Stimulated activated CD4-positive, alpha-beta T cell treated with anti-CD3 and anti-CD28 coated beads, TNF-alpha, amount 100 ng/mL, for 48 hours (primary cell): ENCODE measurements around the gene MED12L.
A peak's percentile ranks its signal among the peaks of the same experiment; 100 is the strongest.

ENCODE experiments used
- DNase-seq, 3 donors: peaks; one replicate each; pipeline ENCODE4 v3.0.0-alpha.2; 2020; ENCODE audit warnings: low read depth in 3 of 3

MED12L gene

DNA sequence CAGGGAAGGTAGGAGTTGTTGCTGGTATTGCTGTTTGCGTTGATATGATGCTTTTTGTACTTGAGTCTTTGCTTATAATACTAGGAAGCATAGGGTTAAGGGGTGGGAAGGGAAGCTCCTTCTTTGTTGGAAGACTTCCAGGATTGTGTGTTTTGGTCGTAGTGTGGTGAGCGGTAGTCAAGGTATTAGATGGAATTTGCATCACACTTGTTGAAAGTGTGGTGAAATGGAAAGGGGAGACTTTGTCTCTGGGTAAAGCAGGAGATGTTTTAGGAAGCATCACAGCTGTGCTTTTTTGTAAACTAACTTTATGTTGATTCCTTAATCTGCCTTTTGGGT is 360.5 kb downstream of the MED12L start:
- no peak for DNase-seq

DNA sequence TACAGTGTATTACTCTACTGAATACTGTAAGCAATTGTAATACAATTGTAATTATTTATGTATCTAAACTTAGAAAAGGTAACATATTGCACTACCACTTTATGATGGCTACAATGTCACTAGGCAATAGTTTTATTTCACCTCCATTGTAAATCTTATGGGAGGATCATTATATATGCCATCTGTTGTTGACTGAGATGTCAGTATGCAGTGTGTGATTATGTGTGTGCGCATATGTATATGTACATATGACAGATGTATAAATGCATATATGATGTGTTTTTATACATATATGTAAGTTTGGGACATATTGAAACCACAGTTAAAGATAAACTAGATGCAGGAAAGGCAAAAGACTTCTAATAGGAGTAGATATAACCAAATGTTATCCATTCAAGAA is 366.9 kb downstream of the MED12L start:
- DNase-seq, result no peak

DNA sequence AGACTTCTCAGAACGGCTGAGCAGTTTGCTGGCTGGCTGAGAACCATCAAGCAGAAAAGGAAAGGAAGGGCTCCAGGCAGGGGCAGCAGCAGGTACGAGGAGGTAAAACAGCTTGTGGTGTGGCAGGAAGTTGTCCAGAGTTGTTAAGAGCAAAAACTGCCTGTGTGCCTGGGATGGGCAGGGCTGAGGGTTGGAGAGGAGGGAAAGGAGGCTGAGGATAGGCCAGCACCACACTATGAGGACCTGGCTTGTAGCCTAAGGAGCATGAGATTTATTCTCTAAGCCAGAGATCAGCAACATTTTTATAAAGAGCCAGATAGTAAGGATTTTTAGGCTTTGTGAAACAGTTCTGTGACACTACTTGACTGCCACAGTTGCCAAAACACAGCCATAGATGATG is 367.4 kb downstream of the MED12L start:
- DNase-seq, result no peak

DNA sequence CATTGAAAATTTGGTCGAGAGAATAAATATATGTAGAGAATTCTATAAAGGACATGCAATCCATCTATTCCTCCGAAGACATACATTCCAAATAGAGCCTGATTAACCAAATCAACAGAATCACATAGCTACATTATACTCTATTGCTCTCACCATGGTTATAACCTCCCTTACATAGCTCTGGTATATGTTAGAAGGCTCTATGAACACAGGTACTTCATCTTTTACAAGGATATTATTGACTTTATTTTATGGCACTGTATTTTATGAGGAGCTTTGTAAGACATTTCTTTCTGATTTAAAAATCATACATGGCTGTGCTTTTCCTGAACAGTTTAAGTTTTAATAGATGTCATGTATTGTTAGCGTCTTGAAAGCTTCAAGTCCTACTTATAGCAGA is 370.6 kb downstream of the MED12L start:
- DNase-seq, result no peak

DNA sequence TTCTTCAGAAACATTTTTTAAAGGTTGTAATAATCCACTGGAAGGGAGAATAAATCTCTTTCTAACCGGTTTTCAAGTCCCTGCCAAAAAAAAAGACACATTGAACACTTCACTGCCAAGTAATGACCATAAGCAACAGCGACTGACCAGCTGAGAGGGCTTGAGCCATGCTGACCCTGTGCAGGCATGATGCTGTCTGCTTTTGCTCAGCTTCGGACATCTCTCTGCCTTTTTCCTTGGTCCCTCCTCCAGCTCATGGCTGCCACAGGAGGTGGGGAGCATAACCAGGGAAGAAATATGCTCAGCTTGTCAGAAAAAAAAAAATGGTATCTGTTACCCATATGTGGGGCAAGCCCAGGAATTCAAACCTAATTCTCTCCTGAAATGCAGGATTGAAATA is 373.9 kb downstream of the MED12L start:
- no peak for DNase-seq

DNA sequence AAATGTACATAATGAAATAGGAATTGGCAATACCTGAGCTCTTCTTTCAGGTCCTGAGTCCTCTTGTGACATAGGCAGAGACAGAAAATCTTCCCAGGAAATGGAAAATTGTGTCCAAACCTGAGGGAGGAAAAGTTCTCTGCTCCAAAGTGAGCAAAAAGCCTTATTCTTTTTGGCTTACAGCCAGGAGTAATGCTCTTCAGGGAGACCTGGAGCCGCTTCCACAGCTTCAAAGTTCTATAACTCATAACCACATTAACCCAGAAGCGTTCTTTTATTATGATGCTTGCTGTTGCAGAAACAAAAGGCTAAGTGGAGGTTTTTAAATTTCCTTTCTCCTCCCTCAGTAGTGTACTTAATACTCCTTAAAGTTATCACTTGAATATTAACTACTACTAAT is 374.8 kb downstream of the MED12L start:
- DNase-seq, result no peak

DNA sequence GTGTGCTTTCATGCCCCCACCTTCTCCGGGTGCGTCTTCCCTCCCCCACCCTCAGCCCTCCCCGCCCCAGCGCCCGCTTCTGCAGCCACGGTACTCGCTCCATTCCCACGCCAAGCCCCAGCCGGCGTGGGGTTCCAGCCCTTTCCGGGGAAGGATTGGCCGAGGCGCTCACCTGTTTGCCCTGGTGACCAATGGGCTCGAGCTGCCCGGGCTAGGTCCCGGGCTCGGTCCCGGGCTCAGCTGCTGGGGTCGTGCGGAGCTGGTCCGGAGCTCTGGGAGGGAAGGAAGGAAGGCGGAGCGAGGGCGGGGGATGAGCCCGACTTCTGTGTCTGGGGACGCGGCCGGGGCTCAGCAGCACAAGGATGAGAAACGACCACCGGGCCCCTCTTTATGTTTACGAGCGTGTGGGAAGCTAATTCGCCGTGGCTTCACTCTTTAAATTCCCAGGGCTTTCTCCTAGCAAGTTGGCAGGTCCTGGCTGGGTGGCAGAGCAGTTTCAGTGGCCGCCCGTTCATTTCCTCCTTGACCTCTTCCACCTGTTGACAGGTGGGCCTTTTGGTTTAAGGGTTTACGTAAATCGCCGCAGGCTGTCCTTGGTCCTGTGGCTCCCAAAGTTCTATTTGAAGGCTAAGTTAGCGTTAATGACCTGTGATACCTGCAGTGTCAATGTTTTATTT is 375.4 kb downstream of the MED12L start, which contains the start of gene IGSF10:
TSS of gene IGSF10 (minus strand) at position 288 of the 677 bp plus-strand sequence. CDS start 2,352 bp downstream, outside the sequence.
- no peak for DNase-seq

DNA sequence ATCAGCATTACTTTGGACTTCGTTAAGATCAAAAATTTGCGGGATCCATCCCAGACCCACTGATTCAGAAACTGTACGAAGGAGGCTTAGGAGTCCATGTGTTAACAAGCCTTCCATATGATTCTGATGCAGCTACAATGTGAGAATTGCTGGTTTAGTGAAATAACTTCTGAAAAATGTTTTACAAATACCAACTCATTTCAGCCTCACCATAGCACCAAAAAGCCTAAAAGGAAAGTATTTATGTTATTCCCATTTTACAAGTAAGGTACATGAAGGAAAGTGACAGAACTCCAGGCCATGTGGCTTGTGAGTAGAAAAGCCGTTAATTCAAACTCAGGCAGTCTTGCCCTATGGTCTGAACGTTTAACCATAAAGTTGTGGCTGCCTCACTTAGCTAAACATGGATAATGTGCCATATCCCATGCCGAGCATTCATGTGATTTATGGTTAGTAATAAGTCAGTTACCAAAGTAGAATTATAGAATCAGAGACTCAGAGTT is 376.9 kb downstream of the MED12L start:
- no peak for DNase-seq

DNA sequence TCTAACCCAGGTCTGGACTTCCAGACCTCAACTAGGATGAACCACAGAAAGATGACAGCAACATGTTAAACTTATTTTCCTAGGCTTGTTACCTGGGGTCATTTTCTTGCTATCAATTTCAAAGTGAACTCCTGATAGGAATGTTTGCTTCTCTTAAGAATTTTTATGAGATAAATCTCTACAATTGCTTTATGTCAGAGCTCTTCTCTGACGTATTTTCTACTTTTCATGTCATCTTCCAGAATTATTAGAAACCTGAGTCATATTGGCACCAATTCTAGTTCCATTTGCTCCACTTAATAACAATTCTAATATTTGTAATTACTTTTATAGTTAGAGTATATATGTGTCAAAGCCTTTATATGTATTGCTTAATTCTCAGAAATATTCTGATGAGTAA is 377.5 kb downstream of the MED12L start:
- DNase-seq, result no peak

DNA sequence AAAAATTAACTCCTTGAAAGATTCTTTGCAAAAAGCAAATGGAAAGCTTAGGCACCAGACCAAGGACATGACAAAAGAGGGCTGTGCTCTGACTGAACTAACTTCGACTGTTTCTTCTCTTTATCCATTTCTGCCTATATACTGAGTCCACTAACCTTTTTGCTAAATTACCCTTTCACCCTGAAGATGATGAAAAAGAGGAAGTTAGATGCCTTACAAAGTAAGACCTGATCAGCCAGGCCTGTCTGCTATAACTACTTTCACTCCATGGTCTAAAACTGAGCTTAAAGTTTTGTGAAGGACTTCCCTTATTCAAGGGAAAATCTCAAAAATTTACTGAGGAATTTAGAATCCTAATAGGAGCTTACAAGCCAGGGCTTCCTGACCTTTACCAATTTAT is 381.6 kb downstream of the MED12L start:
- no peak for DNase-seq

DNA sequence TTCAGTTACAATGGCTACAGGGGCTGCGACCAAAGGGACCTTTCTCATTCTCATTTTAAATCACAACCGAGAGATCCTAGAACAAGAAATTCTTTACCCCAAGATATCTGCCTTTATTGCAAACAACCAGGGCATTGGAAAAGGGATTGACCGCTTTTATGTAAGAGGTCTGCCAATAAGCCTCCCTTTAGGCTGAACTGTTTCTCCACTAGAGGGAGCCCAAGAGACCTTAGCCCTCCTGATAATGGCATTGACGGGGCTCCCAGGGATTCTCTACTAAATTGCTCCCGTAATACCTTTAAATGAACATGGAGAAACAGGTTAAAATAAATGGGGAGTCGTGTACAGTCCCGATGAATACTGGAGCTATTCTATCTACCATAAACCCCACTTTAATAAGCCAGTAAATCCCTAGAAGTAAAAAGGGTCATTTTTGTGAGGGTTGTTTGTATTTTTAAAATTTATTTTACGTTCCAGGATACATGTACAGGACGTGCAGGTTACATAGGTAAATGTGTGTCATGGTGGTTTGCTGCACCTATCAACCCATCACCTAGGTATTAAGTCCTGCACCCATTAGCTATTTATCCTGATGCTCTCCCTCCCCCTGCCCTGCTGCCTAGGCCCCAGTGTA is 382.9 kb downstream of the MED12L start:
- DNase-seq, result peak in 2 of 3 donors; percentile 6 to 20

DNA sequence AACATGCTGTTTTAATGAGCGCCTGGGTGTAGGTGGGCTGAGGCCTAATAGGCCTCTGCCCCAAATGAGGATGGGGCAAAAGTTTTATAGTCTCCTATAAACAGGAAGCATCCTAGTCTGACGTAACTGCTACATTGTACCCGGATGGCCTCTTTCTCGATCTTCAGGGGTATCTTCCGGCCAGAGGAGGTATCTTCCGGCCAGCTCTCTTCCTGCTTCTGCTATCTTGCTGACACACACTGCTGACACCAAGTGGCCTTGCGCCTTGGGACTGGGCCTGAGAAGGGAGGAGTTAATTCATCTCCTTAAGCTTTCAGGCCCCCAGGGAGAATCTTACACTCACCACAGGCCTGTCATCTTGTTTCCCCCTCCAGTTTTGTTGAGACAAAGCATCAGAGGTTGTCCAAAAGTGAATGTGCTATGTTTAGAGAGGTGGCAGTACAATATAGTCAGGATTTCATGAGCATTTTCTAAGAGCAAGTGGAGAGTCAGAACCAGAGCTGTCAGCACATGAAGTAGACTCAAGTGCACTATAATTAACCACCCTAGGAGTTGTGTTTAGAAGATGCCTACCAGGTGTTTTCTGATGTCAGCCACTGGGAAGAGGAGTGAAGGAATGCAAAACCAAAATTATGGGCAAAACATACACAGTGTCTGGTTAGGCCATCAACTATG is 391.0 kb downstream of the MED12L start:
- DNase-seq, result no peak

DNA sequence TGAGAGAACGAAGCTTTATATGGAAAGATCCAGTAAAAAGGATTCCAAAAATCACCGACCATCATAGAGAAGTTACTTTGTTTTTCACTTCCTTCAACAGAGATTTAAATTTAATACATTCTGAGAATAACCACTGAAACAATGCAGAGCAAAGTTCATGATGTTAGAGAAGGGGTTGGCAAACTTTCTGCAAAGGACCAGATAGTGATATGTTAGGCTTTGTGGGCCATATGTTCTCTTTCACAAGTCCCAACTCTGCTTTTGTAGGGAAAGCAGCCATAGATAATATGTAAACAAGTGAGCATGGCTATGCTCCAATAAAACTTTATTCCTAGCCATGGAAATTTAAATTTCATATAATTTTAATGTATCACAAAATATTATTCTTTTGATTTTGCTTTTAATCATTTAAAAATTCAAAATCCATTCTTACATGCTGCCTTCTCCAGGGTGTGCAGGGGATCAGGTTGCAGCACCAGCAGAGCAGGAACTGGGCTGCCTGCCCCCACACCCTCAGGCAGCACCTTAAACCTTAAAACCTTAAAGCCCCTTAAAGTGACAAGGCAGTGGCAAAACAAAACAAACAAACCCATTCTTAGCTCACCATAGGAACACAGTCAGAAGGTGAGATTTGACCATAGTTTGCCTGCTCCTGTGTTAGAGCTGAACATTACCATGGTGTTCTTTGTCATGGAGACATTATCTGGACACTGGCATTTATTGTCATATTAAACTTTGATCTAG is 392.3 kb downstream of the MED12L start:
- DNase-seq, result no peak

DNA sequence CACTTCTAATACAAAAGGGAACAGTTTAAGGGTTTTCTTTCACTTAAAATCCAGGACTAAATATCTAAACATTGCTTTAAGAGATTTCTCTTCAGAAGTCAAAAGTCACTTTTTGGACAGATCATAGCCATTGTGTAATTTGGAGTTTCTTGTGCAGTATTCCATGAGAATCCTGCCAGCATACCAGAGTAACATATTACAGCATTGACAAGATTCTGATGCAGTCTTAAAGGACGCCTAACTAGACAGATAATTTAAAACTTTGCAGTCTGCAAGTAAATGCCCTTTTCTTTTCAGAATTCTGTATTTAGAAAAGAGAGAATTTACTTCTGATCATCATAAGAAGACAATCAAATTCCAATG is 392.9 kb downstream of the MED12L start:
- DNase-seq, result no peak

DNA sequence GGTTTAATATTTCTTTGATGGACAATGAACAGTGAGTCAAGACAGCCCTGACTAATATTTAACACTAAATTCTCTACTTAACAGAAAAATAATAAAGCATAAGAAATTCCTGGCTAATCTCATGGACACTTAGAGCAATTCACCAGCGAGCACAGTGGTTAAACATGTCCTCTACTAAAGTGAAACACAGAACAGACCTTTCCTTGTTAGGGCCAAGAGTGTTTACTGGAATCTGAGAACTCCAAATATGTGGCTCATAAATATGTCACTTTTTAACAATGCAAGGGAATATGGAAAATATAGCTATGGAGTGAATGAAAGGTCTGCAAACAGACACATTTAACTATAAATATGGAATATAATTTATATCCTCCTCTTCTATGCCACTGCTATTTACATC is 394.0 kb downstream of the MED12L start:
- no peak for DNase-seq

DNA sequence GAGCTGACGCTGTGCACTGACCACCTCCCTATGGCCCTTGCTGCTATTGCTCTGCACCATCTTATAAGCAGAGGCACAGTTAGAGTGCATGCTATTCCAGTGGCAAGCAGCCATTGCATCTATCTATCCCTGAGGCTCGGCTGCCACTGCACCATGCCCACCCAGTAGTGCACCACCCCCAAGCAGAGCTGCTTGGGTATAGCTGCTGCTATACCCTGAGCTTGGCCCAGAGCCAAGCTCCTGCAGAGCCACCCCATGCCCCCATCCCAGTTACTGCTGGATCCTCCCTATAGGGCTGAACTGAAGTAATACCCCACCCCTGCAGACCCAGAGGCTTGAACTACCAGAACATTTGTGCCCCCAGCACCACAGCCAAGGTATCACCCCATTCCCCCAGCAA is 395.0 kb downstream of the MED12L start:
- DNase-seq, result no peak

DNA sequence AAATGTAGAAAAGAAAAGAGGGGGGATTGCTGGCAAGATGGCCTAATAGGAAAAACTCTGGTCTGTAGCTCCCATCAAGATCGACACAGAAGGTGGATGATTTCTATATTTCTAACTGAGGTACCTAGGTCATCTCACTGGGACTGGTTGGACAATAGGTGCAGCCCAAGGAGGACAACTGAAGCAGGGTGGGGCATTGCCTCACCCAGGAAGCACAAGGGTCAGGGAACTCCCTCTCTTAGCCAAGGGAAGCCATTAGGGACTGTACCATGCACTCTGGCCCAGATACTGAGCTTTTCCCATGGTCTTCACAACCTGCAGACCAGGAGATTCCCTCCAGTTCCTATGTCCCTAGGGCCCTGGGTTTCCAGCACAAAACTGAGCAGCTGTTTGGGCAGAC is 398.0 kb downstream of the MED12L start:
- no peak for DNase-seq

DNA sequence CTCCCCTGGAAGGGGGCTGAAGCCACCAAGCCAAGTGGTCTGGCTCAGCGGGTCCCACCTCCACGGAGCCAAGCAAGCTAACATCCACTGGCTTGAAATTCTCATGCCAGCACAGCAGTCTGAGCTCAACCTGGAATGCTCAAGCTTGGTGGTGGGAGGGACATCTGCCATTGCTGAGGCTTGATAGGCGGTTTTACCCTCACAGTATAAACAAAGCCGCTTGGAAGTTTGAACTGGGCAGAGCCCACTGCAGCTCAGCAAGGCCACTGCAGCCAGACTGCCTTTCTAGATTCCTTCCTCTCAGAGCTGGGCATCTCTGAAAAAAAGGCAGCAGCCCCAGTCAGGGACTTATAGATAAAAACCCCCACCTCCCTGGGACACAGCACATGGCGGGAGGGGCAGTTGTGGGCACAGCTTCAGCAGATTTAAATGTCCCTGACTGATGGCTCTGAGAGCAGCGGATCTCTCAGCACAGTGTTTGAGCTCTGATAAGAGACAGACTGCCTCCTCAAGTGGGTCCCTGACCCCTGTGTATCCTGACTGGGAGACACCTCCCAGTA is 398.6 kb downstream of the MED12L start:
- DNase-seq, result no peak
